ENCODE measurements around the gene INVS.
"Not testable (repeated sequence)": the region's sequence is repeated elsewhere in the genome, so short reads cannot be mapped to it uniquely, and the experiment has no call there.

- not testable (repeated sequence) for TF ChIP-seq CTCF (IDR thresholded peaks at IDR 0.05); EP300 (IDR thresholded peaks at IDR 0.05; ENCODE audit: low read depth); POLR2A (IDR thresholded peaks at IDR 0.05)
These were observed 41.3 kb downstream of the INVS start for GRCh38 chr9:100140303-100140702.
